NCI-H82 treated with DMSO at 0.1 percent for 48 hours (cell line): ENCODE data around the gene PCDH12.

Source experiments
- DNase-seq: peaks from one replicate; lab custom pipeline; 2025; ENCODE audit not compliant: unreplicated experiment; lab: John Stamatoyannopoulos, UW

The PCDH12 gene

DNA sequence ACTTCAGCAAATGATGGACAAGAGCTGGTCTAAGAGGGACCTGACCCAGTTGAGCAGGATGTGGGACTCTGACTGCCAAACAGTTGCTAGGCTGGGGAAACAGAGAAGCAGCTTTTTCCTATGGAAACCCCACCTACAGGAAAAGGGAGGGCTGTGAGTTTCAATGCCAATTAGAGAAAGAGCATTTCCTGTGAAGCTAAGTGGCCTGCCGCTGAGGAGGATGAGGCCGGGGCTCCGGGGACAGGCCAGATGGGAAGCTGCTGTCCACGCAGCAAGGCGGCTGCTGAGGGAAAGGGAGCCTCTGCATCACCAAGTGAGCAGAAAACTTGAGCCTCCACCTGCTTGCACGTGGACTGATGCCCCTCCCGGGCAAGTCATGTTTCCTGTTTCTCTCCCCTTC lies at the start of gene PCDH12:
TSS of gene PCDH12 (minus strand) at position 90 of the 400 bp plus-strand sequence. CDS start 351 bp downstream, outside the sequence.
- DNase-seq, result no peak

DNA sequence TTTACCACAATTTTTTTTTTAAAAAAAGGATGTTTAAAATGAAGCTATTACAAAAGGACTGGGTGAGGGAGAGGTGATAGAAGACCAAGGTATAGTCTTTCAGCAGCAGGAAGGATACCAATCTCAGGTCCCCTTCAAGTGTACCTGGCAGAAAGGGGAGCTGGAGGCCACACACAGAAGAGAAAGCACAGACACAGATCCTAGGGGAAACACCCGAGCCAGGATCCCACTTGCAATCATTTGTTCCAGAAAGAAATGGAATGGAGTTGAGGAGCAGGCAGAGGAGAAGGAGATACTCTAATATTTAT lies 49.2 kb upstream of the PCDH12 start:
- no peak for DNase-seq

DNA sequence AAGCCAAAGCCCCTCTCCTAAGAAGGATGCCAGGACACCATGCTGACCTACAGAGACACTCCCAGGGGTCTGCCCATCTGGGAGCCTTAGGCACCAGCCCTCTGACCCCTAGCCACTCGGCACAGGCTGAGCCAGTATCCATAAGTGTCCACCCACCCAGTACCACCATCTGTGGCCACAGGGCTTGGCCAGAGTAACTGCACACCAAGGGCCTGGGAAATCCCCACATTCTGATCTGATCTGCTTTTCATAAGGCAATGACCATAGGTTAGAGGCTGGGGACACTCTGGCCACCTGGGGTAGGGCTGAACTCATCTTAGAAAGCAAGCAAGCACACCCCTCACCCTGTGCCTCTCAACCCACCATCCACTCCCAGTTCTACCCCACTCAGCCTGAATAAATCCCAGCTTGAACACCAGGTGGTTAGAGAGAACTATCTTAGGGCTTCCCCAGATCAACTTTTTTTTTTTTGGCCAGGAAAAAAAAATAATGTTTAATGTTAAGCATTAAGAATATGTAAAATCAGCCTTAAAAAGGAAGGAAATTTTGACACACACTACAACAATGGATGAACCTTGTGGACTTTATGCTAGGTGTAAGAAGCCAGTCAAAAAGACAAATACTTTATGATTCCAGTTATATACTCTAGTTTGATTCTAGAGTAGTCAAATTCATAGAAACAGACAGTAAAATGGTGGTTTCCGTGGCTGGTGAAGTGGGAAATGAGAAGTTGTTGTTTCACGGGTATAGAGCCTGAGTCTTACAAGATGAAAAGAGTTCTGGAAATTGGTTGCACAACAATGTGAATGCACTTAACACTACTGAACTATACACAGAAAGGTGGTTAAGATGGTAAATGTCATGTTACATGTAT lies 48.6 kb upstream of the PCDH12 start:
- DNase-seq, result no peak

DNA sequence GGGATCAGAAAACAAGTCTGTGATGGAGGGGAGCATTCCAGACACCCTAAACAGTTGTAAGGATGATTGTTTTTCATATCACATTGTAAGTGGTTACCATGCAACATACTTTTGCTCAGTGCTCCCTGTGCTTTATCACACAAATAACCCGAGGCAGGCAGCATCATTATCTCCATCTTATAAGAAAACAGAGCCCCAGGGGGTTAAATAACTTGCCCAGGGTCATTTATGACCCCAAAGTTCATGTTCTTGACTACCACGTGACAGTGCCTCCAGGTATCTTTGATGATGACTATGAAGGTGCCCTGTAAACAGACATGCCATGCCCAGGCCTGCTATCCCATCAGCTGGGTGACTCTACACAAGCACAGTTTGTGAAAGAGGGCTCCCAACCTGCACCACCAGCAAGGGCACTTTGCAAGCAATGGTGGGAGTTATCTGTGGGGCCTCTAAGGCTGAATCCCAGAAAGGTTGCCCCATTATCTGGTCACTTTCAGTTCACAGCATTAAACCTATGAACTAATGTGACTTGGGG lies 45.3 kb upstream of the PCDH12 start:
- no peak for DNase-seq

DNA sequence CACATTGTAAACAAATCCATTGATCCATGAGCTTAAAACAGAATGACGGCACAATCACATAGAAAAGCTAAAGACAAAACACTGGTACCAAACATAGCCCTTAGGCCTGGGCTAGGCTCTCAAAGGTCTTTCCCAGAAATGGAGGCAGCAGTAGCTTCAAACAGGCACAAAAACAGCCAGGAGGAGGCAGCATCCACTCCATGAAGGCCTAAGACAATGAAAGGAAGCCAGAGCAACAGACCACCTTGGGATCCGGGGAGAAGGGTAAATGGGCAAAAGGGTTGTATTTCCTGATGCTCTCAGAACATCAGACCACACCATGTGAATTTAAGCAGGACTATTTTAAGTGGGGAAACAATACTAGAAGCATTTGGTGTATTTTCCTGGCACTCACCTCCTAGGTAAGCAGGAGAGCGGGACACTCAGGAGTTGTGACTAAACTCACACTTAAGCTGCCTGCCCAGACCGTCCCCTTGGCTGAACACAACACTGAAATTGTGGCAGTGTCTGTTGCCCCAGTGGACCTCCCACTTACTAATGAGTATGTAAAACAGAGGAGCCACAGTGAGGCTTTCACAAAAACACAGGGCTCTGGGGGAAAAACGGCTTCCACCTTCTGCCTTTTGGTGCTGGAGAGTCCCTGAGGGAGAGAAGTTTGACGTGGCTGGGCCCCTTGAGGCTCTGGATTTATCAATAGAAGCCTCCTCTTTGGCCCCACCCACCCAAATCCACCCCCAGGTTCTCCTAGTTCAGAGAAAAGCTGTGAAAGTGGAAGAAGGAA lies 42.9 kb upstream of the PCDH12 start:
- DNase-seq, result no peak

DNA sequence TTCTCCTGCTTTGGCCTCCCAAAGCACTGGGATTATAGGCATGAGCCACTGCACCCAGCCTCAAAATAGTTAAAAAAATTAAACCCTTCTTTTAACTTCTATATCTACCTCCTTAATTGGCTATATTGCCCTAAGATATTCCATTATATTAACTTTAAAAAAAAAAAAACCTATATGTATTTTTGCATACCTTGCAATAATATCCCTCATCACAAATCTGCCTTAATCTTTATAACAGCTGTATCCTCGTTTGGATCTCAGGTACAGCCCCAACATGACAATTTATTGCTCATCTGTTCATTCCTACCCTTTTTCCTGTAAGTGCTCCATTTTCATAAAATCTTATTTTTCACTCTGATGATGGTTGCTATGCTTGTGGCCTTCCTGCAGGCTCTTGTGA lies 42.2 kb upstream of the PCDH12 start:
- no peak for DNase-seq

DNA sequence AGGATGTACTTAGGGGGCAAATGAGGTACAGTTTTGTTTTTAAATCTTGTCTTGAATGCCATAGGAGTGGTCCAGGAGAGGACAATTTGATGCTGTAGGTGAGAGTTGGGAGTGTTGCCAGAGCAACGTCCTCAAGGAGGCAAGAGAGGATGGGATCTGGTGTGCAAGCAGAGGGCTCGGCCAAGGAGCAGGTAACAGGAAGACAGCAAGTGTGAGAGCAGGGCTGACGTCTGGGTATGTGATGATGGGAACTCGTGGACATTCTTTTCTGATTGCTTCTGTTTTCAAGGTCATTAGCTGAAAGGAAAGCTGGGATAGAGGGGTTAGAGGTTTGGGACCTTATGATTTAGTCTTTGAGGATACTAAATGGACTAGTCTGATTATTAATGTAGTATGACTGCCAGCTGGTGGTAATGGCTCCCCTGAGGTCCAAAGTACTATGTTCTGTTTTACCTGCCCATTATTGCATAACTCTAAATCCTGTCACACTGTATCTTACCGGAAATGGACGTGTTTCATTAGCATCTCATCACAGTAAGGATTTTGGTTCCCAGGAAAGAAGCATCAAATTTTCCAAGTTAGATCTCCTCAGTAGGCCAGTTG lies 39.5 kb upstream of the PCDH12 start:
- DNase-seq, result no peak

DNA sequence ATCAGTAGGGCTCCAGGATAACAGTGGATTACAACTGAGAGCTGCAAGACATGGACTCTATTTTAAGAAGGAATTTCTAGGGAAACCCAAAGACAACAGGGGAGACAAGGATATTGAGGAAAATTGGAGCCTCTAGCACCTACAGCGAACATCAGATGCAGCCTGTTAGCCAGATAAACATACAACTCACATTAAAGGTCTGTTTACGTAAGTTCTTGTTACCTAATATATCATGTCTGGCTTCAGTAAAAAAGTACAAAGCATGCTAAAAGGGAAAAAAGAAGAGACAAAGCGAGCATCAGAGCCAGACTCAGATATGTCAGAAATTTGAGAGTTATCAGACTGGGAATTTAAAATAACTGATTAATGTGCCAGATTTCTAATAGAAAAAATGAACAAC lies 37.7 kb upstream of the PCDH12 start:
- DNase-seq, result no peak

DNA sequence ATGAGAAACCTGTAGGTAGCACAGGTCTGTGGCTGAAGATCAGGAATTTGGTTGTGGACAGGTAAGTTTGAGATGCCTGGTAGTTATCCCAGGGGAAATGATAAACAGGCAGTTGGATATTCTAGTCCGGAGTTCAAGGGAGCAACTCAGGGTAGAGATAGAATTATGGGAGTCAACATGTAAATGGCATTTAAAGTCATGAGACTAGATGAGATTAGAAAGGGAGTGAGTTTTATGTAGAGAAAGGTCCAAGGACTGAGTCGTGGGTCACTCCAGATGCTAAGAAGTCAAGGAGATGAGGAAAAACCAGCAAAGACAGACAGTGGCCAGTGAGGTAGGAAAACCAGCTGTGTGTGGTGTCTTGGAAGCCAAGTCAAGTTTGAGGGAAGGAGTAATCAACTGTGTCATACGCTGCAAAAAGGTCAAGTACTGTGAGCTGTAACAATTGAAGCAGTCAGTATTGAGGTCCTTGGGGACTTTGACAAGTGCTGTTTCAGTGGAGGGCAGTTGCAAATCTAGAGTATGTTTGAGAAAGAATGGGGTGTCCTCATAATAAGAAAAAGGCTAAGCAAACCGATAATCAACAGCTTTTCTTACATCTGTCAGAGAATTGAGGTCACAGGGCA lies 36.6 kb upstream of the PCDH12 start:
- no peak for DNase-seq

DNA sequence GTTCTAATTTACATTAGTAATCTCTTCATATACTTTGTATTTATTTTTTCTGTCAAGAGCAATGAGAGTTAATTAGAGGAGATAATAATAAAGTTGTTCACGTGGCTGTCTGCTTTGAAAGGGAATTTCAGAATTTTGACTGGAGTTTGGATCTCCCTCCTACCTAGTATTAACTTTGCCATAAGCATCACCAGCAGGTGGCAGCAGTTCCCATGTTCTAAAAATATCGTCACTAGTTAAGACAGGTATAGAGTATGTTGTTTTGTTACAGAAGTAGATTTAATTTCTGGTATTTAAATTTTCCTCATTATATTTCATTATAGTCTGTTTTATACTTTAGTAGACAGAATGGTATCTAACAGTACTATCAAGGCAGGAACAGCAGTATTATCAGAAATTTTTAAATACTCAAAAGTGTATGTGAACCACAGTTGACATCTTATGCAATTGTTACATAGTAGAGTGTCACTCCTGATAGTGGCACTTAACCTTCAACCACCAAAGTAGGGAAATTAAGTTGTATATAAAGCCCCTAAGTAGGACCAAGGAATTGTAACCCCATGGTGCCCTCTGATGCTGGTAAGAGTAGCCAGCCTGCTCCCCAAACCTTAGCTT lies 34.5 kb upstream of the PCDH12 start:
- DNase-seq, result peak; percentile 17

DNA sequence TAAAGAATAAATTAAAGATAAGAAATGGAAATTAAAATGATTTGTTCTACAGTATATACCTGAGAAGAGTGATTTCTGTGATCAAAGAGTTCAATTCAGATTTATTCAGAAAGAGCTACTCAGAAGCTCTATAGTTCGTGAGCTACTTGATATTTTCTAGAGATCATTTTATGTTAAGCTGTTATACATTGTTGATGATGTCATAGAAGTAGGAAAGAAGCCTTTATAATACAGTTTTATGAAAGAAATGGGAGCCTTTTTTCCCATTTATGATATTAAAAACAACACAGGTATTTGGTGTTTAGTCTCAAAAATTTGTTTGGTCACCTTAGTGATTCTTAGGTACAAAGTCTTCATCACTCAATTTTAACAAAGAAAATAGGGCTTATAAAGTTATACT lies 31.7 kb upstream of the PCDH12 start:
- no peak for DNase-seq

DNA sequence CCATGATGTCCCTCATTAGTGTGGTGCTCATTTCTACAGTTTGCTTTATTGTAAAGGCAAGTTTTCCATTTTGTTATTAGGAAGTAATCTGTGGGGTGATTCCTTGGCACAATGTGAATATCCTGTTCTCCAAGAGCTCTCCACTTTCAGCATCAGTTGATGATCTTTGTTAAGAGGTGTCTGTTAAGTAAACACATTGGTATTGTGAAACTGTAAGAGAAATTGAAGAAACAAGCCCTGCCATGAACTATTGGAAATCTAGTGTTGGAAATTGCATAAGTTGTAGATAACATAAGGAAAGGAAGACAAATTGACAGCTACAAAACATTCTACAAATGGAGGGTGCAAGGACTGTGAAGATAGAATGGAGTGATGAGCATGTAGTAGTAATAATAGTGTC lies 28.1 kb upstream of the PCDH12 start:
- DNase-seq, result no peak

DNA sequence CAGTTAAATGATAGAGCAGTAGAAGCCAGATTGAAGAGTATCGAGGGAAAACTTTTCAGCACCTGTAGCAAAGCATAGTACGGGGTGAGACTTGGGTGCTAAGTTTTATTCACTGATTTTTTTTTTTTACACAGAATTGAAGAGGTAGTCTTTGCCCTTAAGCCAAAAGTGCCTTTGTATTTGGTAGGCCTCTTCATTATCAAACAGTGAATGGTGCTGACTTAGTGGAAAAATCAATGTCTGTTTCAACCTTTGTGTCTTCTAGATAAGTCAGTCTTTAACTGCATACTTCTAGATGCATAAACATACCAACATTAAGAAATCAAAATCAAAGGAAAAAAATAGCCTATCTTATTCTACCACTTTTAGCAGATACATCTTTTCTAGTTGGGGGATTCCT lies 24.6 kb upstream of the PCDH12 start:
- no peak for DNase-seq

DNA sequence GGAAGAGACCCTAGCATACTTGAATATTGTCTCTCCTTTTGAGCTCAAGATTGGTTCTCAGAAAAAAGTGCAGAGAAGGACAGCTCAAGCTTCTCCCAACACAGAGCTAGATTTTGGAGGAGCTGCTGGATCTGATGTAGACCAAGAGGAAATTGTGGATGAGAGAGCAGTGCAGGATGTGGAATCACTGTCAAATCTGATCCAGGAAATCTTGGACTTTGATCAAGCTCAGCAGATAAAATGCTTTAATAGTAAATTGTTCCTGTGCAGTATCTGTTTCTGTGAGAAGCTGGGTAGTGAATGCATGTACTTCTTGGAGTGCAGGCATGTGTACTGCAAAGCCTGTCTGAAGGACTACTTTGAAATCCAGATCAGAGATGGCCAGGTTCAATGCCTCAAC lies 20.4 kb upstream of the PCDH12 start:
- DNase-seq, result no peak

DNA sequence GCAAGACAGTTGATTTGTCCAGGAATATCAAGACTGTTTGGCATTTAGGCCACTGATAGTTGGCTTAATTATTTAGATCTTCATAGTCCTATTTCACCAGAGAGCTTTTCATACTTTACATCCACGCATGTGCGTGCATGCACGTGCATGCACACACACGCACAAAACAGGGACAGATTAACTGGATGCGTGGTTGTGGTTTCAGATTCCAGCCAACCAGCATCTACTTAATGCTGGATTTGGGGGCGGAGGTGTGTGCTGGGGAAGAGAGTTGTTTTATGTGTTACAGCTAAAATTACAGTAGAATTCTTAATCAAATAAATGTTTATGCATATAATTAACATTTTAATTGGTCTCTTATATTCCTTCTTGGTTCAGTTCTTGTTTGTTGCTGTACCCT lies 18.2 kb upstream of the PCDH12 start:
- DNase-seq, result no peak

DNA sequence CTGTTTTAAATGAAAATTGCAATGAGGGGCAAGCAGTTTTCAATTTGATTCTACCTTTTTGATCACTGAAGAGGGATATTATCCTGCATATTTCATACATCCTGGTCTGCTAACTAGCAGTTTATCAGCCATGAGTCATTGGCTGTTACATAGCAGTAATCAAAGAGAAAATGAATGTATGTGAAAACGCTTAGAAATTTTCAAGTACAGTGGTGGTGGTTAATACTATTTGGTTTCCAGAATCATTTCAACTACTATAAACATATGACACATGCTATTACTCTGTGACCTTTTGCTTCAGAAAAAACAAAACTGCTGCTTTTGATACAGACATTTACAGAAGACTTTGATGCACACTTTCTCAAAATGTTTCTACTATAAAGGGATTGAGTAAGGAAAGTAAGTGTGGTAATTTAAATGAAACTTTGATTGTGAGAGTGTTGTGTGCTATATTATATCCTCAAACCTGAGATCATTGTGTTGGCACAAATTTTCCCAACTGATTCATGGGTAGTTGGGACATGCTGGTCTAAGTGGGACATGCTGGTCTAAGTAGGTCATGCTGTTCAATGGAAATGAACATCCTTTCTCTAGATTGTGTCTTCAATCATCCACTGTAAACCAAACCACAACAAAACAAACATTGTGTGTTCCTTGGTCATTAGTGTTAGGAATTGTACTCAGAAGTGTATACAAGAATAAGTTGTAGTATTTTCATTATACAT lies 16.0 kb upstream of the PCDH12 start:
- no peak for DNase-seq

DNA sequence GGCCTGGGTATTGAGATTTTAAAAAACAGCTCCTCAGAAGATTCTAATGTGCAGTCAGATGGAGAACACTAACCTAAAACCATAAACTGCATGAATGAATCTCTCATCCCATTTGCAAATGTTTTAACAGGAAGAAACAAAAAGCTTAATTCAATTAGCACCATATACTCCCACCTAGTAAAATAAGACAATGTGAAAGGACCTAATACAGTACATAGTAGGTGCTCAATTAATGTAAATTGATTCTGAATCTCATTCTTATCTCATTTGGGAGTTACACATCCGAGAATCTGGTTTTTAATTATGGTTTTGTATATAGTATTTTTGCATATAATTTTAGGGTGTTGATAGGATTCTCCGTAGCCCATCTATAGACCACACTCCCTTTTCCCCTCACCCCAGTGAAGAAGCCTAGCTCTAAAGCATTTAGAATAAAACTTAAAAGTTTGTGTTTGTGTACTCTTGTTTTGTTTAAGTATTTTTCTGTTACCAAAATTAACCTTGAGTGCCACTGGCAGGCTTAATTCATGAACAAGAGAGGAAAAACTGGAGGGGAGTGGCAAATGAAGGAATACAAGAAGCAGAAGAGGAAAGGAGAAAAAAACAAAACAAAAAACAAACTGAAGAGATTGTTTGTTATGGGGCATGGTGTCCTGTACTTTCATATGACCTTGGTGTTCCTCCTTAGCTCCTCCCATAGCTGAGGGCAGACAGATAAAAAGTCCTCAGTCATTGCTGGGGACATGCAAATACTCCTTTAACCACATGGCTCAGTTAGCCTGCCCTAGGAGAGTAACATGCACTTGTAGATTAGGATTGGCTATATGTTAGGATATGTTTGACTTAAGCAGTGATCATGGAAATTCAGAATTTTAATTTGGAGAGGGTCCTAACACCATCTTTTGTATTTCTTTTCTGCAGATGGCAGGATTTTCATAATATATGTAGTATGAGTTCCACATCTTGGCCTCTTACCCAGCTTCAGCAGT lies 12.1 kb upstream of the PCDH12 start:
- no peak for DNase-seq

DNA sequence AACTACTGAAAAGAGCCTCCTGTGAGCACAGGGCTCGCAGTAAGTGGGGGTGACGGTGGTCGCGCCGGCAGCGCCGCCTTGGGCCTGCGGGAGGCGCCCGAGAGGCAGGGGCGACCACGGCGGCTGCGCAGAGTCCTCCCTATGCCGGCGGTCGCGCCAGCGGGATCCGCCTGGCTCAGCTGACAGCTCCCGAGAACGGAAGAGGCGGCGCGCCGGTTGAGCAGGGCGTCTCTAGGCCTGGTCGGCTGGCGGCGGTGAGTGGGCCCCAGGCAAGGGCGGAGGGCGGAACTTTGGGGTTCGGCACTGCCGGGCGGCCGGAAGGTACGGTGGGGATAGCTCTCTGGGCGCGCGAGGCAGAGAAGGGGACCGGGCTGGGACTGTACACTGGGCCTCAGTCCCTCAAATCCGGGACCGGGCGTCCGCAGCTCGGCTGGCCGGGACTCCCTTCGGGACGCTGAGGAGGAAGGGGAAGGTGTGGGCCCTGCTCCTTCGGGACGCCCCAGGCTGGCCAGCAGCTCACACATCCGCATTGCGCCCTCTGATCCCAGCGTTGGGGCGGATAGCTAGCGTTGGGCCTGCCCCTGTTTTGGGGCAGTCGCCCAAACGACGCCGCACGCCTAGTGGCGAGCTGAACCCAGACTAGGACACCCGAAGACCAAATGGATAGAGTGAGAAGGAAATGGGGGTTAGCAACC lies 11.1 kb upstream of the PCDH12 start, which contains the start of gene RNF14:
TSS of gene RNF14 (plus strand) at position 192 of the 695 bp plus-strand sequence. CDS start 4,484 bp downstream, outside the sequence.
- peak; percentile 49 for DNase-seq
